ENCODE results near the gene MAML3. TPM values are rescaled to one million over a fixed set of nuclear protein-coding genes. Genes with fewer than 3 reads are reported as not detected.

The MAML3 gene
- total and polyA plus RNA-seq, 2 of the 13 experiments (the other 11 are each of a cell fraction or from before 2014, with no cell fraction given), result 0.05 to 0.13 TPM

- TF ChIP-seq HNF1A (IDR thresholded peaks at IDR 0.05; ENCODE audit: low read depth) (peak; percentile 72), HNF1A (CRISPR knock-in tag; IDR thresholded peaks at IDR 0.05; ENCODE audit: borderline replicate concordance) (peak; percentile 85; the same call in 1 of the 2 replicates), ZGPAT (CRISPR knock-in tag; IDR thresholded peaks at IDR 0.05) (peak; percentile 55), HNF4A (CRISPR knock-in tag; IDR thresholded peaks at IDR 0.05) (0 out of 2 replicates have a peak, but pooled peaks have one; percentile 12), ARID5B (CRISPR knock-in tag; IDR thresholded peaks at IDR 0.05) (peak; percentile 71), ZBTB38 (CRISPR knock-in tag; IDR thresholded peaks at IDR 0.05) (peak; percentile 90; the same call in 1 of the 2 replicates), ZEB1 (IDR thresholded peaks at IDR 0.05; ENCODE audit: insufficient replicate concordance, low read depth) (no peak), EP300 (IDR thresholded peaks at IDR 0.05; ENCODE audit: low read depth in 2 of 2, low read length in 2 of 2) (peak in 1 of 2 experiments; percentile 48; a peak in 1 of 4 replicates), EP300 (CRISPR knock-in tag; IDR thresholded peaks at IDR 0.05; ENCODE audit: borderline replicate concordance) (no peak), ELF3 (CRISPR knock-in tag; IDR thresholded peaks at IDR 0.05) (peak; percentile 59), MTERF4 (CRISPR knock-in tag; IDR thresholded peaks at IDR 0.05) (peak; percentile 63; the same call in 1 of the 2 replicates), HMGXB4 (CRISPR knock-in tag; IDR thresholded peaks at IDR 0.05; ENCODE audit: borderline replicate concordance in 1 of 2, low read depth in 1 of 2) (peak in 1 of 2 experiments; percentile 43; a peak in 2 of 4 replicates), ZNF841 (CRISPR knock-in tag; IDR thresholded peaks at IDR 0.05; ENCODE audit: borderline replicate concordance) (no peak), SOX13 (IDR thresholded peaks at IDR 0.05) (no peak), SOX13 (CRISPR knock-in tag; conservative IDR thresholded peaks at IDR 0.05 in 1 of 2, IDR thresholded peaks at IDR 0.05 in 1 of 2) (peak in 1 of 2 experiments; percentile 84; a peak in 2 of 4 replicates), ZSCAN22 (CRISPR knock-in tag; IDR thresholded peaks at IDR 0.05) (0 out of 2 replicates have a peak, but pooled peaks have one; percentile 30)
Measured at GRCh38 chr4:139834226-139834662, 319.7 kb downstream of the MAML3 start (continued).

All from HepG2 (cell line).